ENCODE data around the gene RFX8. TPM values are rescaled to one million over a fixed set of nuclear protein-coding genes. Genes with fewer than 3 reads are reported as not detected.

The RFX8 gene
- total and polyA plus RNA-seq, 2 donors (not counting 3 experiments of a cell fraction or from before 2014, with no cell fraction given): 0.21 to 1.00 TPM

DNA sequence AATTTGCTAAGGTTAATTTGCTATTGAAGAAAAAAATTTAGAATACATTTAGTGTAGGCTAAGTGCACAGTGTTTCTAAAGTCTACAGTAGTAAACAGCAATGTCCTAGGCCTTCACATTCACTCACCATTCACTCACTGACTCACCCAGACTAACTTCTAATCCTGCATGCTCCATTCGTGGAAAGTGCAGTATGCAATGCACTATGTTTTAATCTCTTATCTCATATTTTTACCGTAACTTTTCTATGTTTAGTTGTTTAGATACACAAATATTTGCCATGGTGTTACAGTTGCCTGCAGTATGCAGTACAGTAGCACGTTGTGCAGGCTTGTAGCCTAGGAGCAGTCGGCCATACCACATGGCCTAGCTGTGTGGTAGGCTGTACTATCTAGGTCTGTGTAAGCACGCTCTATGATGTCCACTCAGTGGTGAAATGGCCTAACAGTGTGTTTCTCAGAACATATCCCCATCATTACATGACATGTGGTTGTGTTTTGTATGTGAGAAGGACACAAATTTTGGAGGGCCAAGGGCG is 18.1 kb upstream of the RFX8 start:
- CTCF ChIA-PET: no interaction called here
- POLR2A ChIA-PET: no interaction called here
- H3K79me2 ChIP-seq (ENCODE audit: control insufficient read depth, insufficient read depth, low read length): no peaks in the 10 kb centered on the region
- no peaks in the 10 kb centered on the region for H3K27me3 ChIP-seq (ENCODE audit: control insufficient read depth in 2 of 2, insufficient read depth in 2 of 2, low read length in 2 of 2)
- H3K4me2 ChIP-seq (ENCODE audit: insufficient read depth, low read length): no peak overlapping the region
- TF ChIP-seq, protein P1, sequence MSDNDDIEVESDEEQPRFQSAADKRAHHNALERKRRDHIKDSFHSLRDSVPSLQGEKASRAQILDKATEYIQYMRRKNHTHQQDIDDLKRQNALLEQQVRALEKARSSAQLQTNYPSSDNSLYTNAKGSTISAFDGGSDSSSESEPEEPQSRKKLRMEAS (IDR thresholded peaks at IDR 0.05; ENCODE audit: insufficient read depth, insufficient read length): no peak
- no TSS peak for BruUV-seq (replicated peaks)
- H3K36me3 ChIP-seq (ENCODE audit: control insufficient read depth in 2 of 2, extremely low read depth in 1 of 2, insufficient read depth in 2 of 2, low read length in 2 of 2): no peaks in the 10 kb centered on the region
- H2AFZ ChIP-seq (ENCODE audit: low read depth, low read length): no peak overlapping the region
- intact Hi-C loops (cut with micrococcal nuclease) (no loop called here), dilution Hi-C loops (cut with MboI; ENCODE audit: extremely low pct_ligation_motif_present, low sequenced_read_pairs) (no loop called here)
- H3K9ac ChIP-seq (replicated peaks; ENCODE audit: extremely low read depth, insufficient read depth, low read length): no peak overlapping the region
- FAIRE-seq (no peak), DNase-seq (ENCODE audit: low read depth, low spot score) (no peak)
- no peaks in the 10 kb centered on the region for H3K4me1 ChIP-seq (ENCODE audit: control insufficient read depth, extremely low read depth, insufficient read depth, low read length)
- no peaks in the 10 kb centered on the region for H3K9me3 ChIP-seq (replicated peaks; ENCODE audit: control insufficient read depth, insufficient read depth, low read length)
- H4K20me1 ChIP-seq (replicated peaks; ENCODE audit: control insufficient read depth, extremely low read depth, insufficient read depth, low read length): no peaks in the 10 kb centered on the region
- H3K27ac ChIP-seq (ENCODE audit: insufficient read depth, low read depth, low read length): no peak overlapping the region
- H3K9me1 ChIP-seq (replicated peaks; ENCODE audit: control insufficient read depth, extremely low read depth, insufficient read depth, low read length): no peaks in the 10 kb centered on the region
- H3K4me3 ChIP-seq (replicated peaks in 1 of 3; ENCODE audit: insufficient read depth in 1 of 3, low read depth in 1 of 3, low read length in 3 of 3): no peak overlapping the region

DNA sequence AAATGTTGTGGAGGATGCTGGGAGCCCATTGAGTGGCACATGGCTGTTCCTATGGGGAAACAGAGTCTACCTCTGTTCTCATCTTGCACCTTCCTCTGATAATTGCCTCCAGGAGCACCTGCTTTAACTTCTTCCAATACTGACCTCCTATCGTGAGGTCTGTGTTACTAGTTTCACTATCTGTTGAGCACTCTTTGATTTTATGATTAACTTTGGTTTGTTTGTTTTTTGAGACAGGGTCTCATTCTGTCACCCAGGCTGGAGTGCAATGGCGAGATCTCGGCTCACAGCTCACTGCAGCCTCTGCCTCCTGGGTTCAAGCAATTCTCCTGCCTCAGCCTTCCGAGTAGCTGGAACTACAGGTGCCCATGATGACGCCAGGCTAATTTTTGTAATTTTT is 12.1 kb upstream of the RFX8 start:
- DNase-seq (ENCODE audit: low read depth, low spot score) (no peak), FAIRE-seq (no peak)
- Histone ChIP-seq H2AFZ (ENCODE audit: low read depth, low read length) (peak overlapping the region; percentile 86), H3K9ac (replicated peaks; ENCODE audit: extremely low read depth, insufficient read depth, low read length) (no peak overlapping the region), H3K4me2 (ENCODE audit: insufficient read depth, low read length) (peak overlapping the region; percentile 33), H3K27me3 (ENCODE audit: control insufficient read depth in 2 of 2, insufficient read depth in 2 of 2, low read length in 2 of 2) (no peaks in the 10 kb centered on the region), H3K9me1 (replicated peaks; ENCODE audit: control insufficient read depth, extremely low read depth, insufficient read depth, low read length) (no peaks in the 10 kb centered on the region), H3K4me1 (ENCODE audit: control insufficient read depth, extremely low read depth, insufficient read depth, low read length) (peaks cover 17% of the 10 kb centered on the region), H4K20me1 (replicated peaks; ENCODE audit: control insufficient read depth, extremely low read depth, insufficient read depth, low read length) (no peaks in the 10 kb centered on the region), H3K36me3 (ENCODE audit: control insufficient read depth in 2 of 2, extremely low read depth in 1 of 2, insufficient read depth in 2 of 2, low read length in 2 of 2) (no peaks in the 10 kb centered on the region), H3K4me3 (replicated peaks in 1 of 3; ENCODE audit: insufficient read depth in 1 of 3, low read depth in 1 of 3, low read length in 3 of 3) (no peak overlapping the region), H3K79me2 (ENCODE audit: control insufficient read depth, insufficient read depth, low read length) (no peaks in the 10 kb centered on the region), H3K9me3 (replicated peaks; ENCODE audit: control insufficient read depth, insufficient read depth, low read length) (no peaks in the 10 kb centered on the region), H3K27ac (ENCODE audit: insufficient read depth, low read depth, low read length) (peak overlapping the region; percentile 26)
- ChIA-PET CTCF (interaction anchor here (1.1 to 1.5 kb wide), 5 partner anchors 9 to 345 kb away, joined by 3 to 6 read pairs (median 4); no protein-coding TSS in a partner anchor), POLR2A (no interaction called here)
- dilution Hi-C loops (cut with MboI; ENCODE audit: extremely low pct_ligation_motif_present, low sequenced_read_pairs): no loop called here
- intact Hi-C loops (cut with micrococcal nuclease): loop anchor here (1.0 kb wide), 3 partner anchors 23 to 45 kb away; no protein-coding TSS in a partner anchor
- no TSS peak for BruUV-seq (replicated peaks)
- TF ChIP-seq GATA2 (IDR thresholded peaks at IDR 0.05; ENCODE audit: insufficient read depth, insufficient read length, low read depth, low read length): no peak
- TF ChIP-seq POLR2A (IDR thresholded peaks at IDR 0.05; ENCODE audit: low read depth, low read length): no peak
- TF ChIP-seq FOS (IDR thresholded peaks at IDR 0.05; ENCODE audit: borderline replicate concordance, insufficient read depth, low read length): no peak
- TF ChIP-seq, protein P2, sequence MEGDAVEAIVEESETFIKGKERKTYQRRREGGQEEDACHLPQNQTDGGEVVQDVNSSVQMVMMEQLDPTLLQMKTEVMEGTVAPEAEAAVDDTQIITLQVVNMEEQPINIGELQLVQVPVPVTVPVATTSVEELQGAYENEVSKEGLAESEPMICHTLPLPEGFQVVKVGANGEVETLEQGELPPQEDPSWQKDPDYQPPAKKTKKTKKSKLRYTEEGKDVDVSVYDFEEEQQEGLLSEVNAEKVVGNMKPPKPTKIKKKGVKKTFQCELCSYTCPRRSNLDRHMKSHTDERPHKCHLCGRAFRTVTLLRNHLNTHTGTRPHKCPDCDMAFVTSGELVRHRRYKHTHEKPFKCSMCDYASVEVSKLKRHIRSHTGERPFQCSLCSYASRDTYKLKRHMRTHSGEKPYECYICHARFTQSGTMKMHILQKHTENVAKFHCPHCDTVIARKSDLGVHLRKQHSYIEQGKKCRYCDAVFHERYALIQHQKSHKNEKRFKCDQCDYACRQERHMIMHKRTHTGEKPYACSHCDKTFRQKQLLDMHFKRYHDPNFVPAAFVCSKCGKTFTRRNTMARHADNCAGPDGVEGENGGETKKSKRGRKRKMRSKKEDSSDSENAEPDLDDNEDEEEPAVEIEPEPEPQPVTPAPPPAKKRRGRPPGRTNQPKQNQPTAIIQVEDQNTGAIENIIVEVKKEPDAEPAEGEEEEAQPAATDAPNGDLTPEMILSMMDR (IDR thresholded peaks at IDR 0.05; ENCODE audit: extremely low read depth in 1 of 2, insufficient read depth in 1 of 2, low read depth in 1 of 2, low read length in 2 of 2): no peak
- TF ChIP-seq MYC (IDR thresholded peaks at IDR 0.05; ENCODE audit: low read depth, low read length): no peak
- TF ChIP-seq JUN (IDR thresholded peaks at IDR 0.05; ENCODE audit: borderline replicate concordance, insufficient read depth, insufficient read length, low read depth): no peak

All from endothelial cell of umbilical vein (primary cell).